PC-3 (cell line): ENCODE results near the gene ADAMTSL1.

ENCODE experiments used
- CTCF ChIP-seq: fragments of 300-600 bp; sonication (generic); conservative IDR thresholded peaks from 2 replicates; pipeline ENCODE4 v1.5.1; 2017; ENCODE audit warnings: antibody characterized with exemption, low read depth, mild to moderate bottlenecking, low read length
- EZH2 ChIP-seq: fragments of 300-600 bp; sonication (generic); IDR thresholded peaks from one replicate; pipeline ENCODE4 v1.6.1; 2017; ENCODE audit warnings: antibody characterized with exemption, mild to moderate bottlenecking, low read length; ENCODE audit not compliant: unreplicated experiment
- EZH2phosphoT487 ChIP-seq: fragments of 300-600 bp; sonication (generic); IDR thresholded peaks from 2 replicates; pipeline ENCODE4 v1.6.1; 2018; ENCODE audit warnings: mild to moderate bottlenecking, antibody characterized with exemption, low read length, borderline replicate concordance

- TF ChIP-seq EZH2 (no peak), CTCF (no peak), EZH2phosphoT487 (no peak)
Measured at GRCh38 chr9:18499980-18500379, 26.0 kb downstream of the ADAMTSL1 start.
